ENCODE data around the gene ZNF101.

The ZNF101 gene

GRCh38 chr19:19711934-19712828 is 43.5 kb downstream of the ZNF101 start:
- no peak for DNase-seq (ENCODE audit: low read depth)

- DNase-seq (ENCODE audit: low read depth): no peak
Observed at GRCh38 chr19:19719798-19720197, 51.2 kb downstream of the ZNF101 start.

- DNase-seq (ENCODE audit: low read depth): no peak
Observed at GRCh38 chr19:19721896-19722295, 53.3 kb downstream of the ZNF101 start.

- DNase-seq (ENCODE audit: low read depth): peak; percentile 80
Observed at GRCh38 chr19:19732579-19733501, 64.2 kb downstream of the ZNF101 start, which contains the start of gene ZNF14. Gene ZNF14, minus strand, starts transcription at chr19:19733112. Its CDS starts 154 bp downstream, at chr19:19732958.

Measured in stimulated activated CD8-positive, alpha-beta memory T cell treated with anti-CD3 and anti-CD28 coated beads, Interleukin-12 subunit alpha, Interleukin-12 subunit beta, amount 100 ng/mL, for 4 hours (primary cell).